H9 (cell line): ENCODE results near the gene PPP2CA. TPM values are rescaled to one million over a fixed set of nuclear protein-coding genes. Genes with fewer than 3 reads are reported as not detected.

Experiments used
- DNase-seq: peaks from one replicate; pipeline ENCODE4 v3.0.0-alpha.2; 2017
- H2AFZ ChIP-seq: one replicate; pipeline ENCODE4 v1.6.1; 2013; ENCODE audit warnings: mild to moderate bottlenecking, low read length, control low read depth, moderate library complexity
- H2AK5ac ChIP-seq: 2 replicates; pipeline ENCODE4 v1.6.1; 2013; ENCODE audit warnings: low read length, control low read depth, mixed read lengths; ENCODE audit not compliant: insufficient read length
- H2BK120ac ChIP-seq: one replicate; pipeline ENCODE4 v1.6.1; 2013; ENCODE audit warnings: low read depth, mild to moderate bottlenecking, low read length, control low read depth, inconsistent platforms; ENCODE audit not compliant: poor library complexity, severe bottlenecking
- H2BK12ac ChIP-seq: 2 replicates; pipeline ENCODE4 v1.6.1; 2013; ENCODE audit warnings: low read length, control low read depth, mixed read lengths, low read depth; ENCODE audit not compliant: insufficient read length
- H2BK15ac ChIP-seq: 2 replicates; pipeline ENCODE4 v1.6.1; 2013; ENCODE audit warnings: low read depth, low read length, control low read depth
- H2BK20ac ChIP-seq: one replicate; pipeline ENCODE4 v1.6.1; 2013; ENCODE audit warnings: low read depth, mild to moderate bottlenecking, low read length, control low read depth, inconsistent platforms; ENCODE audit not compliant: poor library complexity, severe bottlenecking
- H2BK5ac ChIP-seq: 2 replicates; pipeline ENCODE4 v1.6.1; 2013; ENCODE audit warnings: low read length, control low read depth, mixed read lengths; ENCODE audit not compliant: insufficient read length
- H3K14ac ChIP-seq: 2 replicates; pipeline ENCODE4 v1.6.1; 2013; ENCODE audit warnings: low read length, control low read depth; ENCODE audit not compliant: insufficient read depth
- H3K18ac ChIP-seq: 2 replicates; pipeline ENCODE4 v1.6.1; 2013; ENCODE audit warnings: low read depth, mild to moderate bottlenecking, mixed read lengths, low read length, control low read depth; ENCODE audit not compliant: insufficient read length
- H3K23ac ChIP-seq: 2 replicates; pipeline ENCODE4 v1.6.1; 2013; ENCODE audit warnings: low read length, control low read depth, mixed read lengths, low read depth; ENCODE audit not compliant: insufficient read length
- H3K23me2 ChIP-seq: 2 replicates; pipeline ENCODE4 v1.6.1; 2013; ENCODE audit warnings: low read depth, mild to moderate bottlenecking, mixed read lengths, low read length, control low read depth; ENCODE audit not compliant: insufficient read length, poor library complexity, severe bottlenecking
- H3K27ac ChIP-seq: 2 replicates; pipeline ENCODE4 v1.5.1; 2013; ENCODE audit warnings: low read length, control low read depth, mixed read lengths, low read depth; ENCODE audit not compliant: insufficient read length
- H3K27me3 ChIP-seq: 2 replicates; pipeline ENCODE4 v1.6.1; 2013; ENCODE audit warnings: low read length, control low read depth, inconsistent platforms; ENCODE audit not compliant: insufficient read depth
- H3K4ac ChIP-seq: 2 replicates; pipeline ENCODE4 v1.6.1; 2013; ENCODE audit warnings: low read depth, mild to moderate bottlenecking, control low read depth, inconsistent platforms, low read length, moderate library complexity
- H3K4me1 ChIP-seq: 2 replicates; pipeline ENCODE4 v1.6.1; 2013; ENCODE audit warnings: low read length, control low read depth, inconsistent platforms; ENCODE audit not compliant: insufficient read depth
- H3K4me2 ChIP-seq: 2 replicates; pipeline ENCODE4 v1.6.1; 2013; ENCODE audit warnings: low read length, control low read depth, mixed read lengths; ENCODE audit not compliant: insufficient read length, insufficient read depth
- H3K56ac ChIP-seq: 2 replicates; pipeline ENCODE4 v1.6.1; 2013; ENCODE audit warnings: low read depth, mild to moderate bottlenecking, mixed read lengths, low read length, control low read depth; ENCODE audit not compliant: insufficient read length
- H3K79me1 ChIP-seq: 2 replicates; pipeline ENCODE4 v1.6.1; 2013; ENCODE audit warnings: low read depth, mild to moderate bottlenecking, moderate library complexity, low read length, control low read depth, inconsistent platforms; ENCODE audit not compliant: insufficient read depth, poor library complexity, severe bottlenecking
- H3K79me2 ChIP-seq: 2 replicates; pipeline ENCODE4 v1.6.1; 2013; ENCODE audit warnings: low read length, control low read depth, inconsistent platforms; ENCODE audit not compliant: insufficient read depth
- H3K9ac ChIP-seq: 2 replicates; pipeline ENCODE4 v1.6.1; 2013; ENCODE audit warnings: low read length, control low read depth, mixed read lengths; ENCODE audit not compliant: insufficient read length; ENCODE audit errors: extremely low read depth
- H3K9me3 ChIP-seq: one replicate; pipeline ENCODE4 v1.6.1; 2013; ENCODE audit warnings: low read depth, low read length, inconsistent platforms; ENCODE audit not compliant: control insufficient read depth
- H3T11ph ChIP-seq: one replicate; pipeline ENCODE4 v1.6.1; 2013; ENCODE audit warnings: mild to moderate bottlenecking, low read length, control low read depth, inconsistent platforms
- H4K20me1 ChIP-seq: one replicate; pipeline ENCODE4 v1.6.1; 2013; ENCODE audit not compliant: control insufficient read depth, insufficient read length, insufficient read depth
- H4K5ac ChIP-seq: 2 replicates; pipeline ENCODE4 v1.6.1; 2013; ENCODE audit warnings: low read depth, mild to moderate bottlenecking, mixed read lengths, low read length, control low read depth; ENCODE audit not compliant: insufficient read length
- H4K8ac ChIP-seq: replicated peaks from 2 replicates; pipeline ENCODE4 v1.6.1; 2013; ENCODE audit warnings: low read length, control low read depth, mixed read lengths, low read depth; ENCODE audit not compliant: insufficient read length
- H4K91ac ChIP-seq: 2 replicates; pipeline ENCODE4 v1.6.1; 2013; ENCODE audit warnings: low read depth, mild to moderate bottlenecking, moderate library complexity, mixed read lengths, low read length, control low read depth; ENCODE audit not compliant: insufficient read length
- H3K27ac Mint-ChIP-seq, 3 experiments: 2 replicates in 2 of 3; 3 replicates in 1 of 3; pipeline ENCODE4 v1.8.0; 2020 to 2021; ENCODE audit warnings: mixed read lengths in 3 of 3, mild to moderate bottlenecking in 1 of 3, moderate library complexity in 1 of 3
- H3K27me3 Mint-ChIP-seq: 2 replicates; pipeline ENCODE4 v1.8.0; 2021; ENCODE audit warnings: low read depth, mild to moderate bottlenecking, moderate library complexity, mixed read lengths
- H3K36me3 Mint-ChIP-seq, 3 experiments: 2 replicates in 2 of 3; 3 replicates in 1 of 3; pipeline ENCODE4 v1.8.0; 2020 to 2021; ENCODE audit warnings: low read depth in 3 of 3, mixed read lengths in 3 of 3; ENCODE audit not compliant: insufficient read depth in 1 of 3
- H3K4me1 Mint-ChIP-seq, 2 experiments: 2 replicates each; pipeline ENCODE4 v1.8.0; 2020; ENCODE audit warnings: mixed read lengths in 2 of 2
- H3K4me3 Mint-ChIP-seq, 2 experiments: 2 replicates in 1 of 2; 3 replicates in 1 of 2; pipeline ENCODE4 v1.8.0; 2020 to 2021; ENCODE audit warnings: mild to moderate bottlenecking in 2 of 2, mixed read lengths in 2 of 2, moderate library complexity in 1 of 2
- H3K9me3 Mint-ChIP-seq, 2 experiments: 2 replicates in 1 of 2; 3 replicates in 1 of 2; pipeline ENCODE4 v1.8.0; 2020; ENCODE audit warnings: mild to moderate bottlenecking in 2 of 2, mixed read lengths in 2 of 2, moderate library complexity in 1 of 2
- WGBS: extraction: QIAGEN DNeasy Blood & Tissue Kit; methylation state at CpG from one replicate; pipeline ENCODE4 v1.1.7; 2013; ENCODE audit warnings: missing lambda C conversion rate, low lambda C conversion rate, mixed read lengths; ENCODE audit not compliant: insufficient read length; ENCODE audit errors: extremely low coverage; 5-methylcytosine and 5-hydroxymethylcytosine counted together
- total RNA-seq: library from RNA; stranded (reverse); gene quantifications from 2 replicates; pipeline ENCODE4 v1.2.1, GENCODE V29; 2021
- TF ChIP-seq, protein P1 (sequence below): fragments of 200-600 bp; sonication (generic); conservative IDR thresholded peaks from 3 replicates; pipeline ENCODE4 v1.8.0; 2021; ENCODE audit warnings: antibody characterized with exemption, mild to moderate bottlenecking

Gene PPP2CA
- total RNA-seq, 1 experiment from 2014 or later = 244 TPM

DNA sequence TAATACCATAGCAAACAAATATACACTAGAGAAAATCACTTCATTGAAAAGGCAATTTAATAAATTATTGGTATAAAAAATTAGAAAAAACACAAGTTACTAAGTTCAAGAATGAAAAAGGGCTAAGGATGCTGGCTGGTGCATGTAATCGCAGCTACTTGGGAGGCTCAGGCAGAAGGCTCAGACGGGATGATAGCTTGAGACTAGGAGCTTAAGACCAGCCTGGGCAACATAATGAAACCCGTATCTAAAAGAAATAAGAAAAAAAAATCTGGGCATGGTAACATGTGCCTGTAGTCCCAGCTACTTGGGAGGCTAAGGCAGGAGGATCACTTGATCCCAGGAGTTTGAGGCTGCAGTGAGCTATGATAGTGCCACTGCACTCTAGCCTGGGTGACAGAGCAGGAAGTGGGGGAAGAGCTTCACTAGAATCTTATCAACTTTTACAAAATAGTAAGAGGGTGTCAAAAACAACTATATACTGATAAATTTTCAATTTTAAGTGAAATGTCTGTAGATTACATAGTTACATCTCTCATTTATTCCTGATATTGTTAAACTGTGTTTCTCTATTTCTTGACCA lies 42.2 kb upstream of the PPP2CA start:
- Histone ChIP-seq H4K20me1 (no peaks in the 10 kb centered on the region), H3K27ac (no peak overlapping the region), H2BK120ac (no peak overlapping the region), H2BK12ac (no peak overlapping the region), H3K4ac (no peak overlapping the region), H3K23me2 (no peaks in the 10 kb centered on the region), H3K4me1 (no peaks in the 10 kb centered on the region), H3K9me3 (no peaks in the 10 kb centered on the region), H4K91ac (no peak overlapping the region), H3K79me2 (no peaks in the 10 kb centered on the region), H3K79me1 (no peaks in the 10 kb centered on the region), H3K56ac (no peak overlapping the region), H2BK5ac (no peak overlapping the region), H4K5ac (no peak overlapping the region), H3K4me2 (no peak overlapping the region), H2AK5ac (no peak overlapping the region), H3K9ac (no peak overlapping the region), H3K18ac (no peak overlapping the region), H3T11ph (no peak overlapping the region), H3K27me3 (no peaks in the 10 kb centered on the region), H2BK20ac (no peak overlapping the region), H2AFZ (no peak overlapping the region), H3K14ac (no peak overlapping the region), H3K23ac (no peak overlapping the region), H4K8ac (no peak overlapping the region), H2BK15ac (no peak overlapping the region)
- H3K4me3 Mint-ChIP-seq = no peak overlapping the region
- DNase-seq = no peak
- no peaks in the 10 kb centered on the region for H3K27me3 Mint-ChIP-seq
- H3K27ac Mint-ChIP-seq = no peak overlapping the region; a peak in 1 of 7 replicates
- H3K4me1 Mint-ChIP-seq = no peaks in the 10 kb centered on the region
- peaks cover 31 to 32% of the 10 kb centered on the region in 2 experiments for H3K9me3 Mint-ChIP-seq
- TF ChIP-seq, protein P1, sequence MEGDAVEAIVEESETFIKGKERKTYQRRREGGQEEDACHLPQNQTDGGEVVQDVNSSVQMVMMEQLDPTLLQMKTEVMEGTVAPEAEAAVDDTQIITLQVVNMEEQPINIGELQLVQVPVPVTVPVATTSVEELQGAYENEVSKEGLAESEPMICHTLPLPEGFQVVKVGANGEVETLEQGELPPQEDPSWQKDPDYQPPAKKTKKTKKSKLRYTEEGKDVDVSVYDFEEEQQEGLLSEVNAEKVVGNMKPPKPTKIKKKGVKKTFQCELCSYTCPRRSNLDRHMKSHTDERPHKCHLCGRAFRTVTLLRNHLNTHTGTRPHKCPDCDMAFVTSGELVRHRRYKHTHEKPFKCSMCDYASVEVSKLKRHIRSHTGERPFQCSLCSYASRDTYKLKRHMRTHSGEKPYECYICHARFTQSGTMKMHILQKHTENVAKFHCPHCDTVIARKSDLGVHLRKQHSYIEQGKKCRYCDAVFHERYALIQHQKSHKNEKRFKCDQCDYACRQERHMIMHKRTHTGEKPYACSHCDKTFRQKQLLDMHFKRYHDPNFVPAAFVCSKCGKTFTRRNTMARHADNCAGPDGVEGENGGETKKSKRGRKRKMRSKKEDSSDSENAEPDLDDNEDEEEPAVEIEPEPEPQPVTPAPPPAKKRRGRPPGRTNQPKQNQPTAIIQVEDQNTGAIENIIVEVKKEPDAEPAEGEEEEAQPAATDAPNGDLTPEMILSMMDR = no peak
- WGBS = no CpG with 5 or more reads among the region's 3 CpGs
- peaks cover 9 to 23% (median 13%) of the 10 kb centered on the region in 3 experiments for H3K36me3 Mint-ChIP-seq
